ENCODE results near the gene DAB2IP.

- TF ChIP-seq POLR2A (IDR thresholded peaks at IDR 0.05), result no peak
- no peak for TF ChIP-seq CTCF (IDR thresholded peaks at IDR 0.05)
These were observed 96.6 kb downstream of the DAB2IP start for GRCh38 chr9:121748074-121748473.
